ENCODE measurements around the gene POU5F1.

The POU5F1 gene

DNA sequence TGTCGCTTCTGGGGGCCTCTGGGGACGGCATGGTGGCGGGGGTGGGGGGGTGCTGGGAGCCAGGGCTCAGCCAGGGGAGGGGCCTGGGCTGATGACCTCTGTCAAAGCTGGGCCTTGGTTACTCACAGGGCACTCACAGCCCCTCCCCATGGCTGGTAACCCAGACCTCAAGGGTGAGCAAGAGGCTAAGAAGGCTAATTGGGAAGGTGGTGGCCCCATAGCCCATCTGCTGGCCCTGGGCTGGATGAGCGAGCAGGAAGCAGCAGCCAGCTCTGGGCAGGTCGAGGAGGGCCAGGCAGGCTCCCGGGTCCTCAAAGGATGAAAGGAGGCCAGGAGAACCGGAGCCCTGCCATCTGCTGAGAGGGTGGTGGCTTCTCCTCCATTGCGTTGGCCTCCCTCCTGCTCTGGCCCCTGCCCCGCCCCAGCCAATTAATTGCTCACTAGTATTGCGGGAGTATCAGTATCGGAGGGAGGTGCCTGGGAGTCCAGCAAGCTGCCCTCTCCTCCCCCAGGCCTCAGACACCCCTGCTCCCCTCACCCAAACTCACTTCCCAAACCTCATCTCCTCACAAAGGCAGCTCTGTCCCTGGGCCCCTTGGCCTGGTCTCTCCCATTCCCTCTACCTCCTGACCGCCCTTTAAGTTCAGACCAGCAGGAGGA, 49.2 kb downstream of the POU5F1 start:
- no peak for DNase-seq (ENCODE audit: low read depth, low spot score)

GRCh38 chr6:31120151-31120915, 50.1 kb downstream of the POU5F1 start, which contains the start of gene CDSN:
TSS of gene CDSN (minus strand) at chr6:31120446. CDS start at chr6:31120419, 27 bp downstream.
- in situ Hi-C loops (cut with HindIII; ENCODE audit: low sequenced_read_pairs) = no loop called here
- no peak within 1 kb of the TSS for H3K4me3 ChIP-seq (ENCODE audit: low read depth, low read length)
- no peak for DNase-seq (ENCODE audit: low read depth, low spot score)
- TF ChIP-seq CTCF (IDR thresholded peaks at IDR 0.05; ENCODE audit: low read depth, low read length) = no peak

More for the DNA sequence above, 49.2 kb downstream of the POU5F1 start:
- H3K4me3 ChIP-seq (ENCODE audit: low read depth, low read length) = no peak overlapping the region
- TF ChIP-seq CTCF (IDR thresholded peaks at IDR 0.05; ENCODE audit: low read depth, low read length) = no peak
- in situ Hi-C loops (cut with HindIII; ENCODE audit: low sequenced_read_pairs) = no loop called here

GRCh38 chr6:31118178-31118577, 52.3 kb downstream of the POU5F1 start:
- in situ Hi-C loops (cut with HindIII; ENCODE audit: low sequenced_read_pairs) = no loop called here
- DNase-seq (ENCODE audit: low read depth, low spot score) = no peak
- no peak for TF ChIP-seq CTCF (IDR thresholded peaks at IDR 0.05; ENCODE audit: low read depth, low read length)

GRCh38 chr6:31116661-31117385, 53.7 kb downstream of the POU5F1 start:
- no peak for DNase-seq (ENCODE audit: low read depth, low spot score)
- in situ Hi-C loops (cut with HindIII; ENCODE audit: low sequenced_read_pairs) = no loop called here
- TF ChIP-seq CTCF (IDR thresholded peaks at IDR 0.05; ENCODE audit: low read depth, low read length) = no peak
- no peak overlapping the region for H3K4me3 ChIP-seq (ENCODE audit: low read depth, low read length)

More at GRCh38 chr6:31118178-31118577, 52.3 kb downstream of the POU5F1 start:
- no peak overlapping the region for H3K4me3 ChIP-seq (ENCODE audit: low read depth, low read length)

DNA sequence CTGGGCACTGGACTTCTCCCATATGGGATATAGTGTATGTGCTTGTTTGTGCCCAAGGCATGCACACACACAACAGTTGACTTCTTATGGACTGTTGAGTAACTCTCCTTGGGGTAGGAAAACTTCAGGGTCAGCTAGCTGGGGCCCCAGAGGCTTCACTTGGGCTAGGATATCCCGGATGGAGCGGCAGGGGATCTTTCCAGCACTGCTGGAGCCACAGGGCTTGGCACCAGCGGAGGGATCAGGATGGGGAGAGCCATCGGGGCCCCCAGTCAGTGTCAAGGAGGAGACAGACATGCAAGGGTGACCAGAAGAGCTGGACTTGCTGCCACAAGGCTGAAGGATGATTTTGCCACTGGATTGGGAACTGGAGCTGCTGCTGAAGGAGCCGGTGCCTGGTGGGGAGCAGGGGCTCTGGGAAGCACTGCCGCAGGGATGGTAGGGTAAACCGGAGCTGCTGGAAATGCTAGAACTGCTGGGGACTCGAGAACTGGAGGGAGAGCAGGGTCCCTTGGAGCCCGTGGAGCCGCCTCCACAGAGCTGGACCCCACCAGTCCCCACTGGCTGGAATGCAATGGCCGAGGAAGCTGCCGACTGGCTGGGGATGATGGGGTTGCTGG, 54.4 kb downstream of the POU5F1 start:
- DNase-seq (ENCODE audit: low read depth, low spot score) = no peak
- no peak for TF ChIP-seq CTCF (IDR thresholded peaks at IDR 0.05; ENCODE audit: low read depth, low read length)
- no peak overlapping the region for H3K4me3 ChIP-seq (ENCODE audit: low read depth, low read length)
- in situ Hi-C loops (cut with HindIII; ENCODE audit: low sequenced_read_pairs) = no loop called here

All from astrocyte of the spinal cord (primary cell).